ENCODE data around the gene CYB561D2. TPM values are rescaled to one million over a fixed set of nuclear protein-coding genes. Genes with fewer than 3 reads are reported as not detected.

The CYB561D2 gene
- total and polyA plus RNA-seq, 2 of the 13 experiments (the other 11 are each of a cell fraction or from before 2014, with no cell fraction given) = 11.1 to 17.2 TPM

DNA sequence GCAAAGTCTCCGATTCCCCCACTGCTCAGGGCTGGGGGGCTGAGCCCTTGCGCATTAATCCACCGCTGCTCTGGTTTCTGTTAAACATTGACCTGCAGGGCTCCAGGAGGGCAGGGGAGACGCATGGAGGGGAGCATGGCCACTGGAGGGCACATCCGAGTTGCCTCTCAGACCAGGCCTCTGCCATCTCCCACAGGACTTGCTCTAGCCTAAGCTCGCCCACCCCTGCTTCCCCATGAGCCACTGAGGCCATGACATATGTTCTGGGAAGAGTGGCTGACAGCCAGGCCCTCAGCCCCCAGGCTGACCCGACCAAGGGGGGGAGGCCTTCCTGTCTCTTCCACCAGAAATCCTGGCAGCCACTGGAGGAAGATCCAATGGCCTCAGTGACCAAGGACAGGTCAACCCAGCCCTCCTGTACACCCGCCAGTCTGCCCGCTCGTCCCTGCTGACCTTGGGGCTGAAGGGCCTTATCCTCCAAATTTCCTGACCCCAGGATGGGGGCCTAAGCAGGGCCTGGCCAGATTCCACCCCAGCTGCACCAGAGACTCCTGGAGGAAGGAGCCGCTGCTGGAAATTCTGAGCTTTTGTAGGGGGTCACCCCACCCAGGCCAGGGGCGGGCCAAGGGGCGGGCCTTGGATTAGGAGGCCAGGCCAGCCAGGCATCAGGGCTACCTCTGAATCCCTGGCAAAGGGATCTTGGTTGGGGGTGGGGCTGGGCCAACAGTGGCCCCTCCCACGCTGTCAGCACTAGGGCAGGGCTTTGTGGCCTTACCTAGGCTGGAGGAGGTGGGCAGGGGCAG is 47.4 kb upstream of the CYB561D2 start, which contains the start of gene HYAL1 (continued):
- no peak for TF ChIP-seq NR2F1 (CRISPR knock-in tag; IDR thresholded peaks at IDR 0.05)
- TF ChIP-seq, protein P1, sequence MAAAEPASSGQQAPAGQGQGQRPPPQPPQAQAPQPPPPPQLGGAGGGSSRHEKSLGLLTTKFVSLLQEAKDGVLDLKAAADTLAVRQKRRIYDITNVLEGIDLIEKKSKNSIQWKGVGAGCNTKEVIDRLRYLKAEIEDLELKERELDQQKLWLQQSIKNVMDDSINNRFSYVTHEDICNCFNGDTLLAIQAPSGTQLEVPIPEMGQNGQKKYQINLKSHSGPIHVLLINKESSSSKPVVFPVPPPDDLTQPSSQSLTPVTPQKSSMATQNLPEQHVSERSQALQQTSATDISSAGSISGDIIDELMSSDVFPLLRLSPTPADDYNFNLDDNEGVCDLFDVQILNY (CRISPR knock-in tag; conservative IDR thresholded peaks at IDR 0.05) = peak; percentile 76
- TF ChIP-seq ZNF720 (CRISPR knock-in tag; IDR thresholded peaks at IDR 0.05) = no peak
- no peak for TF ChIP-seq TP53 (CRISPR knock-in tag; conservative IDR thresholded peaks at IDR 0.05)
- TF ChIP-seq ZNF260 (CRISPR knock-in tag; IDR thresholded peaks at IDR 0.05; ENCODE audit: borderline replicate concordance, low read depth) = no peak
- TF ChIP-seq, protein P2, sequence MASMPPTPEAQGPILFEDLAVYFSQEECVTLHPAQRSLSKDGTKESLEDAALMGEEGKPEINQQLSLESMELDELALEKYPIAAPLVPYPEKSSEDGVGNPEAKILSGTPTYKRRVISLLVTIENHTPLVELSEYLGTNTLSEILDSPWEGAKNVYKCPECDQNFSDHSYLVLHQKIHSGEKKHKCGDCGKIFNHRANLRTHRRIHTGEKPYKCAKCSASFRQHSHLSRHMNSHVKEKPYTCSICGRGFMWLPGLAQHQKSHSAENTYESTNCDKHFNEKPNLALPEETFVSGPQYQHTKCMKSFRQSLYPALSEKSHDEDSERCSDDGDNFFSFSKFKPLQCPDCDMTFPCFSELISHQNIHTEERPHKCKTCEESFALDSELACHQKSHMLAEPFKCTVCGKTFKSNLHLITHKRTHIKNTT (CRISPR knock-in tag; IDR thresholded peaks at IDR 0.05) = no peak
- peak; percentile 20; the same call in 1 of the 2 replicates for TF ChIP-seq CEBPG (CRISPR knock-in tag; IDR thresholded peaks at IDR 0.05)
- TF ChIP-seq ZZZ3 (CRISPR knock-in tag; IDR thresholded peaks at IDR 0.05; ENCODE audit: borderline replicate concordance) = no peak
- TF ChIP-seq IRX3 (CRISPR knock-in tag; IDR thresholded peaks at IDR 0.05; ENCODE audit: borderline replicate concordance, low read depth) = 0 out of 2 replicates have a peak, but pooled peaks have one; percentile 66
- TF ChIP-seq NONO (IDR thresholded peaks at IDR 0.05) = no peak
- no peak; the same call in 1 of the 2 replicates for TF ChIP-seq NONO (CRISPR knock-in tag; conservative IDR thresholded peaks at IDR 0.05)
- TF ChIP-seq ISL2 (CRISPR knock-in tag; IDR thresholded peaks at IDR 0.05) = peak; percentile 60; the same call in 1 of the 2 replicates
- TF ChIP-seq KAT2B (IDR thresholded peaks at IDR 0.05; ENCODE audit: borderline replicate concordance, low read depth, low read length) = no peak
- peak; percentile 99 for TF ChIP-seq POLR2AphosphoS5 (IDR thresholded peaks at IDR 0.05; ENCODE audit: low read depth, low read length)
- peak; percentile 84; the same call in 1 of the 2 replicates for TF ChIP-seq ZNF431 (CRISPR knock-in tag; IDR thresholded peaks at IDR 0.05; ENCODE audit: borderline replicate concordance, low read depth)
- TF ChIP-seq, protein P3, sequence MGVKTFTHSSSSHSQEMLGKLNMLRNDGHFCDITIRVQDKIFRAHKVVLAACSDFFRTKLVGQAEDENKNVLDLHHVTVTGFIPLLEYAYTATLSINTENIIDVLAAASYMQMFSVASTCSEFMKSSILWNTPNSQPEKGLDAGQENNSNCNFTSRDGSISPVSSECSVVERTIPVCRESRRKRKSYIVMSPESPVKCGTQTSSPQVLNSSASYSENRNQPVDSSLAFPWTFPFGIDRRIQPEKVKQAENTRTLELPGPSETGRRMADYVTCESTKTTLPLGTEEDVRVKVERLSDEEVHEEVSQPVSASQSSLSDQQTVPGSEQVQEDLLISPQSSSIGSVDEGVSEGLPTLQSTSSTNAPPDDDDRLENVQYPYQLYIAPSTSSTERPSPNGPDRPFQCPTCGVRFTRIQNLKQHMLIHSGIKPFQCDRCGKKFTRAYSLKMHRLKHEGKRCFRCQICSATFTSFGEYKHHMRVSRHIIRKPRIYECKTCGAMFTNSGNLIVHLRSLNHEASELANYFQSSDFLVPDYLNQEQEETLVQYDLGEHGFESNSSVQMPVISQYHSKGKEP (CRISPR knock-in tag; IDR thresholded peaks at IDR 0.05) = no peak
- TF ChIP-seq ZNF839 (CRISPR knock-in tag; IDR thresholded peaks at IDR 0.05; ENCODE audit: borderline replicate concordance) = no peak
- no peak for TF ChIP-seq FOXM1 (CRISPR knock-in tag; IDR thresholded peaks at IDR 0.05)
- TF ChIP-seq NKX3-1 (CRISPR knock-in tag; IDR thresholded peaks at IDR 0.05) = no peak
- peak; percentile 70 for TF ChIP-seq ERF (CRISPR knock-in tag; IDR thresholded peaks at IDR 0.05)
- TF ChIP-seq, protein P4, sequence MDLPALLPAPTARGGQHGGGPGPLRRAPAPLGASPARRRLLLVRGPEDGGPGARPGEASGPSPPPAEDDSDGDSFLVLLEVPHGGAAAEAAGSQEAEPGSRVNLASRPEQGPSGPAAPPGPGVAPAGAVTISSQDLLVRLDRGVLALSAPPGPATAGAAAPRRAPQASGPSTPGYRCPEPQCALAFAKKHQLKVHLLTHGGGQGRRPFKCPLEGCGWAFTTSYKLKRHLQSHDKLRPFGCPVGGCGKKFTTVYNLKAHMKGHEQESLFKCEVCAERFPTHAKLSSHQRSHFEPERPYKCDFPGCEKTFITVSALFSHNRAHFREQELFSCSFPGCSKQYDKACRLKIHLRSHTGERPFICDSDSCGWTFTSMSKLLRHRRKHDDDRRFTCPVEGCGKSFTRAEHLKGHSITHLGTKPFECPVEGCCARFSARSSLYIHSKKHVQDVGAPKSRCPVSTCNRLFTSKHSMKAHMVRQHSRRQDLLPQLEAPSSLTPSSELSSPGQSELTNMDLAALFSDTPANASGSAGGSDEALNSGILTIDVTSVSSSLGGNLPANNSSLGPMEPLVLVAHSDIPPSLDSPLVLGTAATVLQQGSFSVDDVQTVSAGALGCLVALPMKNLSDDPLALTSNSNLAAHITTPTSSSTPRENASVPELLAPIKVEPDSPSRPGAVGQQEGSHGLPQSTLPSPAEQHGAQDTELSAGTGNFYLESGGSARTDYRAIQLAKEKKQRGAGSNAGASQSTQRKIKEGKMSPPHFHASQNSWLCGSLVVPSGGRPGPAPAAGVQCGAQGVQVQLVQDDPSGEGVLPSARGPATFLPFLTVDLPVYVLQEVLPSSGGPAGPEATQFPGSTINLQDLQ (CRISPR knock-in tag; IDR thresholded peaks at IDR 0.05) = no peak; the same call in none of the 2 replicates
- TF ChIP-seq SRF (IDR thresholded peaks at IDR 0.05; ENCODE audit: low read depth, low read length) = no peak
- TF ChIP-seq, protein P5, sequence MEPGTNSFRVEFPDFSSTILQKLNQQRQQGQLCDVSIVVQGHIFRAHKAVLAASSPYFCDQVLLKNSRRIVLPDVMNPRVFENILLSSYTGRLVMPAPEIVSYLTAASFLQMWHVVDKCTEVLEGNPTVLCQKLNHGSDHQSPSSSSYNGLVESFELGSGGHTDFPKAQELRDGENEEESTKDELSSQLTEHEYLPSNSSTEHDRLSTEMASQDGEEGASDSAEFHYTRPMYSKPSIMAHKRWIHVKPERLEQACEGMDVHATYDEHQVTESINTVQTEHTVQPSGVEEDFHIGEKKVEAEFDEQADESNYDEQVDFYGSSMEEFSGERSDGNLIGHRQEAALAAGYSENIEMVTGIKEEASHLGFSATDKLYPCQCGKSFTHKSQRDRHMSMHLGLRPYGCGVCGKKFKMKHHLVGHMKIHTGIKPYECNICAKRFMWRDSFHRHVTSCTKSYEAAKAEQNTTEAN (CRISPR knock-in tag; conservative IDR thresholded peaks at IDR 0.05) = no peak
